Parathyroid adenoma (tissue), 2 donors: ENCODE data around the gene TNFRSF12A.
A peak's percentile ranks its signal among the peaks of the same experiment; 100 is the strongest.

Experiments used
- H2AFZ ChIP-seq: fragments of 300-600 bp; sonication (generic); one replicate; pipeline ENCODE4 v1.7.0; 2017; ENCODE audit warnings: antibody characterized with exemption, mild to moderate bottlenecking
- H3K27ac ChIP-seq: fragments of 300-600 bp; sonication (generic); one replicate; pipeline ENCODE4 v1.7.0; 2017
- H3K27me3 ChIP-seq: fragments of 300-600 bp; sonication (generic); one replicate; pipeline ENCODE4 v1.7.0; 2017; ENCODE audit warnings: low read length; ENCODE audit not compliant: control insufficient read depth, insufficient read depth
- H3K36me3 ChIP-seq: fragments of 300-600 bp; sonication (generic); one replicate; pipeline ENCODE4 v1.7.0; 2017; ENCODE audit warnings: low read length; ENCODE audit not compliant: control insufficient read depth, insufficient read depth
- H3K4me1 ChIP-seq: fragments of 300-600 bp; sonication (generic); one replicate; pipeline ENCODE4 v1.7.0; 2017; ENCODE audit warnings: control low read depth
- H3K4me2 ChIP-seq: fragments of 300-600 bp; sonication (generic); one replicate; pipeline ENCODE4 v1.7.0; 2017; ENCODE audit warnings: low read length
- H3K4me3 ChIP-seq: fragments of 300-600 bp; sonication (generic); one replicate; pipeline ENCODE4 v1.7.0; 2017; ENCODE audit warnings: low read depth, low read length
- H3K79me2 ChIP-seq: fragments of 300-600 bp; sonication (generic); one replicate; pipeline ENCODE4 v1.7.0; 2017; ENCODE audit warnings: control low read depth
- H3K9ac ChIP-seq: fragments of 300-600 bp; sonication (generic); one replicate; pipeline ENCODE4 v1.7.0; 2017; ENCODE audit warnings: mild to moderate bottlenecking
- H3K9me3 ChIP-seq: fragments of 300-600 bp; sonication (generic); one replicate; pipeline ENCODE4 v1.7.0; 2017; ENCODE audit warnings: low read length; ENCODE audit not compliant: control insufficient read depth
- TF ChIP-seq, protein P1 (sequence below): fragments of 300-600 bp; sonication (generic); IDR thresholded peaks from one replicate; pipeline ENCODE4 v1.7.0; 2017; ENCODE audit warnings: antibody characterized with exemption, mild to moderate bottlenecking
- donor health status: primary hyperparathyroidism.

TNFRSF12A gene

DNA sequence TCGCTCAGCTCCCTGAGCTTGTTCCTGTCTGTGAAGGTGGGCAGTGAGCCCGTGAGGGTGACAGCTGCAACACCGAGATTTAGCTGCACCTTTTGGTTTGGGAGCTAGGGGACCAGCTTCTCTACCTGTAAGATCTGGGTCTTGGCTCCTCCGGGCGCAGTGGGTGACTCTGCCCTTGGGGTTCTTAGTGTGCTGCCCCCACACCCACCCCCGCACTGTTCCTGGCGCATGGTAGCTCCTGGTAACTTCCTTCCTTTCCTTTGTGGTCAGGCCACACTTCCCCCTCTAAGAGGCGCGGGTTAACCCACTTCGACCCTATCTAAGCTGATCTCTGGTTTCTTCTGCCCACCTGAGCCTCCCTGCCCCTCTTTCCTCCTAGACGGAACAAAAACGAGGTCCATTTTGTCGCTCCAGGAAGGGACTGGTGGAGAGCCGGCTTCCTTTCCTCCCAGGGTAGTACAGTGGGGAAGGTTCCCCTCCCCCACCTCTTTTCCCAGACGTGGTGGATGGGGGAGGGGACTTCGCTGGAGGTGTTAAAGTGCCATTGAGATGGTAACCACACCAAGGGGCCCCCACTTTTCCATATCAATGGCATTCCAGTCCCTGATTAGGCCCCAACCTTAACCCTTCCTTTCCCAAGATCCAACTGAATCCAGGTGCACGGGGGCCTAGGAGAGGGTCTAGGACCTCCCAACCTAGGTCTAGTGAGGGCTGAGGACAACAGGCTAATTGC, 12.0 kb upstream of the TNFRSF12A start:
- no peak overlapping the region for H3K9ac ChIP-seq
- peaks cover 40% of the 10 kb centered on the region for H3K4me1 ChIP-seq
- H3K4me2 ChIP-seq: no peak overlapping the region
- H2AFZ ChIP-seq: no peak overlapping the region
- H3K27ac ChIP-seq: no peak overlapping the region
- peaks cover 5% of the 10 kb centered on the region for H3K79me2 ChIP-seq
- no peaks in the 10 kb centered on the region for H3K9me3 ChIP-seq
- no peaks in the 10 kb centered on the region for H3K27me3 ChIP-seq
- no peak overlapping the region for H3K4me3 ChIP-seq
- TF ChIP-seq, protein P1, sequence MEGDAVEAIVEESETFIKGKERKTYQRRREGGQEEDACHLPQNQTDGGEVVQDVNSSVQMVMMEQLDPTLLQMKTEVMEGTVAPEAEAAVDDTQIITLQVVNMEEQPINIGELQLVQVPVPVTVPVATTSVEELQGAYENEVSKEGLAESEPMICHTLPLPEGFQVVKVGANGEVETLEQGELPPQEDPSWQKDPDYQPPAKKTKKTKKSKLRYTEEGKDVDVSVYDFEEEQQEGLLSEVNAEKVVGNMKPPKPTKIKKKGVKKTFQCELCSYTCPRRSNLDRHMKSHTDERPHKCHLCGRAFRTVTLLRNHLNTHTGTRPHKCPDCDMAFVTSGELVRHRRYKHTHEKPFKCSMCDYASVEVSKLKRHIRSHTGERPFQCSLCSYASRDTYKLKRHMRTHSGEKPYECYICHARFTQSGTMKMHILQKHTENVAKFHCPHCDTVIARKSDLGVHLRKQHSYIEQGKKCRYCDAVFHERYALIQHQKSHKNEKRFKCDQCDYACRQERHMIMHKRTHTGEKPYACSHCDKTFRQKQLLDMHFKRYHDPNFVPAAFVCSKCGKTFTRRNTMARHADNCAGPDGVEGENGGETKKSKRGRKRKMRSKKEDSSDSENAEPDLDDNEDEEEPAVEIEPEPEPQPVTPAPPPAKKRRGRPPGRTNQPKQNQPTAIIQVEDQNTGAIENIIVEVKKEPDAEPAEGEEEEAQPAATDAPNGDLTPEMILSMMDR: no peak
- no peaks in the 10 kb centered on the region for H3K36me3 ChIP-seq

DNA sequence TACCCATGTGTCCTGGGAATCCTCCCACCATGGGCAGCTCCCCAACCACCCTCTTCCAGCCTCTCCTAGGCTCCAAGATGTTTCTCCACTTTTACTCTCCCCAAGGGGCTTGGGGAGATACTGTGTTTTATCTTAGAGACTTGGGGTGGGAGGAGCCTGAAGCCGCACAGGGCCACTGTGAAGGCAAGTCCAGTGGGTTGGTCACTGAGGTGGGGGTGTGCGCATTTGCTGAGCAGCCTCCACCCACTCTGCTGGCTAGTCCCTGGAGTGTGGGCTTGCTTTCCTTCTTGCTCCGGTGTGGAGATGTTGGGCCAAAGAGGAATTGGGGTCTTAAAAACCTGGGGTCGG, 11.5 kb upstream of the TNFRSF12A start:
- no peak overlapping the region for H3K9ac ChIP-seq
- H3K4me2 ChIP-seq: no peak overlapping the region
- no peaks in the 10 kb centered on the region for H3K36me3 ChIP-seq
- H3K27me3 ChIP-seq: no peaks in the 10 kb centered on the region
- no peak overlapping the region for H3K4me3 ChIP-seq
- no peaks in the 10 kb centered on the region for H3K9me3 ChIP-seq
- H3K4me1 ChIP-seq: peaks cover 46% of the 10 kb centered on the region
- H2AFZ ChIP-seq: no peak overlapping the region
- TF ChIP-seq, protein P1: no peak
- H3K79me2 ChIP-seq: peaks cover 5% of the 10 kb centered on the region
- H3K27ac ChIP-seq: peak overlapping the region; percentile 98

DNA sequence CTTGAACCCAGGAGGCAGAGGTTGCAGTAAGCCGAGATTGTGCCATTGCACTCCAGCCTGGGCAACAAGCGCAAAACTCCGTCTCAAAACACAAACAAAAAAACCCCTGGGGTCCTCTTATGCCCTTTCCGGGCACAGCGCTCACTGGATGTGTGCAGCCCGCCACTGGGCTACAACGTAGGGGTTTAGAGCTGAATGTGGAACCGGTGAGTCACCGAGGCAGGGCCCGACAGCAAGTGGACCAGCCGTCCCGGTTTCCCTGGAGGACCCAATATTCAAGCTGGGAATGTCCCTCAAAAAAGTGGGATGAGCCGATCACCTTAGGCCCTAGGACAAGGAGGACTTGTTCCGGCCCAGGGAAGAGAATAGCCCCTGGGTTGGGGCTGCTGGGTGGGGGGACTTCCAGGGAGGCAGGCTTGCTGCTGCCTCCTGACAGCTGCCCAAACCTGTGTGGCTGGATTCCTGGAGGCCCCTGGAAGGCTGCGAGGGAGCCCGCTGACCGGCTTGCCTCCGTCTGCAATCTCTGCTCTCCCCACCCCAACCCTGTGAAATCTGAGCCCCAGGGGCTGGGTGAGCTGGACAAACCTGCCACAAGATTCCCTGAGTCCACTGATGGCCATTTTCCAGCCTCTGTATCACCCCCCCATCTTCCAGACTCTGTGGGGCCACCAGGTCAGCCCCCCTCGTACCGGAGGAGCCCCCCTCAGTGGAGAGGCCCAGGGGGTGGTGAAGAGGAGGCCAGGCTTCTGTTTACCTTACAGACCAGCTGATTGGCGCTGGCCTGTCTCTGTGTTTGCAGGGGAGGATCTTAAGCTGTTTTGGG, 10.4 kb upstream of the TNFRSF12A start:
- TF ChIP-seq, protein P1: no peak
- Histone ChIP-seq H3K4me2 (peak overlapping the region; percentile 71), H3K36me3 (no peaks in the 10 kb centered on the region), H3K27me3 (no peaks in the 10 kb centered on the region), H3K9ac (no peak overlapping the region), H3K4me3 (peak overlapping the region; percentile 35), H3K4me1 (peaks cover 46% of the 10 kb centered on the region), H3K9me3 (no peaks in the 10 kb centered on the region), H3K27ac (peak overlapping the region; percentile 98), H2AFZ (peak overlapping the region; percentile 93), H3K79me2 (peaks cover 5% of the 10 kb centered on the region)

DNA sequence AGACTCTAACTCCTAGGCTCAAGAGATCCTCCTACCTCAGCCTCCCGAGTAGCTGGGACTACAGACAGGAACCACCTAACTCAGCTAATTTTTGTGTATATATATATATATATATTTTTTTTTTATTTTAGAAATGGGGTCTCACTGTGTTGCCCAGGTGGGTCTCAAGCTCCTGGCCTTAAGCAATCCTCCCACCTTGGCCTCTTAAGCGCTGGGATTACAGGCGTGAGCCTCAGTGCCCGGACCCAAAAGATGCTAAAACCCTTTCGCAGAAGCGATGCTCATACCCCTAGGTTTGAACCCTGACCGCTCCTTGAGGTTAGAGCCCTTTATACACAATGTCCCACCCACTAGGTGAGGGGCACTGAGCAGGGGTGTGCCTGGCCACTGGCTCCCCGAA, 9.7 kb upstream of the TNFRSF12A start:
- H3K27ac ChIP-seq: peak overlapping the region; percentile 98
- peak overlapping the region; percentile 93 for H2AFZ ChIP-seq
- H3K36me3 ChIP-seq: no peaks in the 10 kb centered on the region
- H3K9me3 ChIP-seq: no peaks in the 10 kb centered on the region
- H3K4me3 ChIP-seq: no peak overlapping the region
- no peak overlapping the region for H3K9ac ChIP-seq
- peaks cover 46% of the 10 kb centered on the region for H3K4me1 ChIP-seq
- H3K4me2 ChIP-seq: peak overlapping the region; percentile 71
- peaks cover 5% of the 10 kb centered on the region for H3K79me2 ChIP-seq
- no peaks in the 10 kb centered on the region for H3K27me3 ChIP-seq
- TF ChIP-seq, protein P1: no peak
